ENCODE results near the gene IKZF2. TPM values are rescaled to one million over a fixed set of nuclear protein-coding genes. Genes with fewer than 3 reads are reported as not detected.

IKZF2 gene
- total RNA-seq, 2 experiments from 2014 or later: 20.0 to 45.1 TPM

GRCh38 chr2:213162516-213163118, 11.2 kb upstream of the IKZF2 start:
- DNase-seq (ENCODE audit: low spot score): no peak
- intact Hi-C loops (cut with micrococcal nuclease; ENCODE audit: unreplicated experiment): no loop called here
- no peak overlapping the region for H3K4me2 ChIP-seq (ENCODE audit: low read length)
- H3K9me3 ChIP-seq (ENCODE audit: low read length): peaks cover 7% of the 10 kb centered on the region; the same call in 1 of the 2 replicates
- no peak overlapping the region for H2AFZ ChIP-seq (ENCODE audit: low read length)
- no peak for TF ChIP-seq EZH2phosphoT487 (IDR thresholded peaks at IDR 0.05; ENCODE audit: borderline replicate concordance, low read depth, low read length)
- TF ChIP-seq, protein P1, sequence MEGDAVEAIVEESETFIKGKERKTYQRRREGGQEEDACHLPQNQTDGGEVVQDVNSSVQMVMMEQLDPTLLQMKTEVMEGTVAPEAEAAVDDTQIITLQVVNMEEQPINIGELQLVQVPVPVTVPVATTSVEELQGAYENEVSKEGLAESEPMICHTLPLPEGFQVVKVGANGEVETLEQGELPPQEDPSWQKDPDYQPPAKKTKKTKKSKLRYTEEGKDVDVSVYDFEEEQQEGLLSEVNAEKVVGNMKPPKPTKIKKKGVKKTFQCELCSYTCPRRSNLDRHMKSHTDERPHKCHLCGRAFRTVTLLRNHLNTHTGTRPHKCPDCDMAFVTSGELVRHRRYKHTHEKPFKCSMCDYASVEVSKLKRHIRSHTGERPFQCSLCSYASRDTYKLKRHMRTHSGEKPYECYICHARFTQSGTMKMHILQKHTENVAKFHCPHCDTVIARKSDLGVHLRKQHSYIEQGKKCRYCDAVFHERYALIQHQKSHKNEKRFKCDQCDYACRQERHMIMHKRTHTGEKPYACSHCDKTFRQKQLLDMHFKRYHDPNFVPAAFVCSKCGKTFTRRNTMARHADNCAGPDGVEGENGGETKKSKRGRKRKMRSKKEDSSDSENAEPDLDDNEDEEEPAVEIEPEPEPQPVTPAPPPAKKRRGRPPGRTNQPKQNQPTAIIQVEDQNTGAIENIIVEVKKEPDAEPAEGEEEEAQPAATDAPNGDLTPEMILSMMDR (conservative IDR thresholded peaks at IDR 0.05; ENCODE audit: low read length): no peak
- BruUV-seq (replicated peaks): no TSS peak
- H3K9me2 ChIP-seq (ENCODE audit: insufficient read depth, low read length): no peaks in the 10 kb centered on the region
- H3K79me2 ChIP-seq (ENCODE audit: insufficient read depth, low read depth, low read length): no peaks in the 10 kb centered on the region
- ChIA-PET CTCF (ENCODE audit: unreplicated experiment) (no interaction called here), POLR2A (interaction anchor here (0.5 to 12.4 kb wide), 10 partner anchors 14 to 124 kb away, joined by 3 to 108 read pairs (median 6); partner anchors contain the start of gene IKZF2)
- H3K27ac ChIP-seq (ENCODE audit: low read depth, low read length, poor library complexity, severe bottlenecking): no peak overlapping the region
- H3K4me3 ChIP-seq (ENCODE audit: low read depth, low read length, poor library complexity, severe bottlenecking): no peak overlapping the region
- peaks cover 4% of the 10 kb centered on the region; the same call in 1 of the 2 replicates for H3K36me3 ChIP-seq (ENCODE audit: insufficient read depth, low read length)
- H4K20me1 ChIP-seq (ENCODE audit: insufficient read depth, low read length): no peaks in the 10 kb centered on the region
- peaks cover 40% of the 10 kb centered on the region for H3K4me1 ChIP-seq (ENCODE audit: insufficient read depth, low read length, poor library complexity, severe bottlenecking)

GRCh38 chr2:213161759-213162515, 10.5 kb upstream of the IKZF2 start:
- H3K4me1 ChIP-seq (ENCODE audit: insufficient read depth, low read length, poor library complexity, severe bottlenecking): peaks cover 40% of the 10 kb centered on the region
- POLR2A ChIA-PET: interaction anchor here (0.6 to 12.4 kb wide), 12 partner anchors 13 to 123 kb away, joined by 3 to 108 read pairs (median 4); partner anchors contain the start of gene IKZF2
- H3K36me3 ChIP-seq (ENCODE audit: insufficient read depth, low read length): peaks cover 4% of the 10 kb centered on the region; the same call in 1 of the 2 replicates
- TF ChIP-seq EZH2phosphoT487 (IDR thresholded peaks at IDR 0.05; ENCODE audit: borderline replicate concordance, low read depth, low read length): no peak
- TF ChIP-seq, protein P1 (conservative IDR thresholded peaks at IDR 0.05; ENCODE audit: low read length): no peak
- H3K9me2 ChIP-seq (ENCODE audit: insufficient read depth, low read length): no peaks in the 10 kb centered on the region
- CTCF ChIA-PET (ENCODE audit: unreplicated experiment): no interaction called here
- no peaks in the 10 kb centered on the region for H4K20me1 ChIP-seq (ENCODE audit: insufficient read depth, low read length)
- DNase-seq (ENCODE audit: low spot score): no peak
- BruUV-seq (replicated peaks): no TSS peak
- no peak overlapping the region for H3K4me2 ChIP-seq (ENCODE audit: low read length)
- no peak overlapping the region for H3K27ac ChIP-seq (ENCODE audit: low read depth, low read length, poor library complexity, severe bottlenecking)
- H2AFZ ChIP-seq (ENCODE audit: low read length): no peak overlapping the region
- H3K4me3 ChIP-seq (ENCODE audit: low read depth, low read length, poor library complexity, severe bottlenecking): no peak overlapping the region
- H3K79me2 ChIP-seq (ENCODE audit: insufficient read depth, low read depth, low read length): no peaks in the 10 kb centered on the region
- intact Hi-C loops (cut with micrococcal nuclease; ENCODE audit: unreplicated experiment): no loop called here
- H3K9me3 ChIP-seq (ENCODE audit: low read length): peaks cover 7% of the 10 kb centered on the region; the same call in 1 of the 2 replicates

Measured in OCI-LY7 (cell line).